ENCODE data around the gene MT1X.

DNA sequence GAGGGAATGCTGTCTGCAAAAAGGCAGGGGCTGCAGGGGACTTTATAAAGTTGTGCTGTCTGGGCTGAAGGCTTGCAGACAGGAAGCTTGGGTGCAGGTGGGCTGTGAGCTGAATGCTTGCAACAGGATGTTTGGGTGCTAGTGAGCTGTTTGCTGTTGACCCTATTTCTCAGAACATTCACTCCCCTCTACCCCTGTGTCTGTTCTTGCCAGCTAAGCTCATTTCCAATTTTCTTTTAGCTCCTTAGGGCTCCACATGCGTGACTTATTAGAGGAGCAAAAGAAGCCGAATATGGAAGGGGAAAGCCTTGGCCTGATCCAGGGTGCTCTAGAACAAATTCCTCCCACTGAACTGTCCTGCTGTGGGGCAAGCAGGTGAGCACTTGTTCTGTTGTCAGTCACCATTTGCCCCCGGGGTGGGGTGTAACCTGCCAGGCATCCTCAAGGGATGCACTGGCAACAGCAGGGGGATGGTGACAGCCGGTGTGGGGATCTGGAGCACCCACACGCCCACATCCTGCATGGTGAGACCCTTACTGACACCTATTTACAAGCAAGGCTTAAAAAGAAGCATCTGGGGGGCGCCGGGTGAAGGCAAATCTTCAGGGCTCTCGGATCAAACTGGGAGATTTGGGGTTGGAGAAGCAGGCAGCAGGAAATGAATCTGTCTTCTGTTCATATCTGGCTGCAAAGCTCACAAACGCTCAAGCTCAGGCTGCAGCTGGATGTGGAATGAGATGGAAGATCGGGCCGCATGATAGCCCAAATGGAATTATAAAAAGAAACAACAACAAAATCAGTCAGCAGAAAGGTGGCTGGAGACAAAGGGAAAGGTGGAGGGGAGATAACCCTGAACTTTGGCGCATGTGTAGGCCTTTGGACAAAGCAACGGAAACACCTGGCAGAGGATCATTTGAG, 26.5 kb downstream of the MT1X start:
- TF ChIP-seq, protein P1, sequence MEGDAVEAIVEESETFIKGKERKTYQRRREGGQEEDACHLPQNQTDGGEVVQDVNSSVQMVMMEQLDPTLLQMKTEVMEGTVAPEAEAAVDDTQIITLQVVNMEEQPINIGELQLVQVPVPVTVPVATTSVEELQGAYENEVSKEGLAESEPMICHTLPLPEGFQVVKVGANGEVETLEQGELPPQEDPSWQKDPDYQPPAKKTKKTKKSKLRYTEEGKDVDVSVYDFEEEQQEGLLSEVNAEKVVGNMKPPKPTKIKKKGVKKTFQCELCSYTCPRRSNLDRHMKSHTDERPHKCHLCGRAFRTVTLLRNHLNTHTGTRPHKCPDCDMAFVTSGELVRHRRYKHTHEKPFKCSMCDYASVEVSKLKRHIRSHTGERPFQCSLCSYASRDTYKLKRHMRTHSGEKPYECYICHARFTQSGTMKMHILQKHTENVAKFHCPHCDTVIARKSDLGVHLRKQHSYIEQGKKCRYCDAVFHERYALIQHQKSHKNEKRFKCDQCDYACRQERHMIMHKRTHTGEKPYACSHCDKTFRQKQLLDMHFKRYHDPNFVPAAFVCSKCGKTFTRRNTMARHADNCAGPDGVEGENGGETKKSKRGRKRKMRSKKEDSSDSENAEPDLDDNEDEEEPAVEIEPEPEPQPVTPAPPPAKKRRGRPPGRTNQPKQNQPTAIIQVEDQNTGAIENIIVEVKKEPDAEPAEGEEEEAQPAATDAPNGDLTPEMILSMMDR (IDR thresholded peaks at IDR 0.05; ENCODE audit: borderline replicate concordance, extremely low read depth, low read length, poor library complexity, severe bottlenecking): peak; percentile 12
- TF ChIP-seq EZH2 (IDR thresholded peaks at IDR 0.05; ENCODE audit: borderline replicate concordance, low read depth, low read length, severe bottlenecking): no peak
